GM12892 (cell line): ENCODE results near the gene ANKRD23.

Source experiments
- POLR2A ChIP-seq: IDR thresholded peaks from 2 replicates; pipeline ENCODE4 v1.6.1; 2011; ENCODE audit warnings: low read depth, low read length, control low read depth
- POLR2AphosphoS5 ChIP-seq: IDR thresholded peaks from 2 replicates; pipeline ENCODE4 v1.6.1; 2011; ENCODE audit warnings: low read depth, low read length, control low read depth
- TAF1 ChIP-seq: IDR thresholded peaks from 2 replicates; pipeline ENCODE4 v1.6.1; 2011; ENCODE audit warnings: low read depth, mild to moderate bottlenecking, control low read depth, low read length, borderline replicate concordance

GRCh38 chr2:96826546-96827278 is 17.1 kb downstream of the ANKRD23 start:
- TF ChIP-seq TAF1 (no peak), POLR2AphosphoS5 (no peak), POLR2A (no peak)
